Stimulated activated CD4-positive, alpha-beta T cell treated with anti-CD3 and anti-CD28 coated beads, Interleukin-4, amount 100 ng/mL, for 48 hours (primary cell): ENCODE data around the gene TKFC.

ENCODE experiments used
- DNase-seq, 2 donors: peaks; one replicate each; pipeline ENCODE4 v3.0.0-alpha.2; 2020; ENCODE audit warnings: low read depth in 2 of 2

The TKFC gene

GRCh38 chr11:61325649-61326414 is 7.2 kb upstream of the TKFC start:
- DNase-seq, result no peak

- DNase-seq, result no peak
Observed at GRCh38 chr11:61327669-61328071, 5.4 kb upstream of the TKFC start.

- DNase-seq, result no peak
Observed at GRCh38 chr11:61328351-61328750, 4.7 kb upstream of the TKFC start.

GRCh38 chr11:61329871-61330270 is 3.2 kb upstream of the TKFC start:
- no peak for DNase-seq

- no peak for DNase-seq
Observed at GRCh38 chr11:61331651-61332050, 1.4 kb upstream of the TKFC start.

GRCh38 chr11:61332281-61332796 is 689 bp upstream of the TKFC start:
- no peak for DNase-seq

GRCh38 chr11:61333550-61334433 is 764 bp downstream of the TKFC start:
- DNase-seq, result no peak

- no peak for DNase-seq
Observed at GRCh38 chr11:61334434-61335354, 1.7 kb downstream of the TKFC start.

- no peak for DNase-seq
Observed at GRCh38 chr11:61335355-61335710, 2.3 kb downstream of the TKFC start.

GRCh38 chr11:61336171-61336935 is 3.3 kb downstream of the TKFC start:
- peak; percentile 72 for DNase-seq

- DNase-seq, result no peak
Observed at GRCh38 chr11:61337706-61338470, 4.9 kb downstream of the TKFC start.

GRCh38 chr11:61338783-61339489 is 5.9 kb downstream of the TKFC start:
- DNase-seq, result no peak

GRCh38 chr11:61339490-61339878 is 6.5 kb downstream of the TKFC start:
- no peak for DNase-seq

GRCh38 chr11:61340979-61341378 is 8.0 kb downstream of the TKFC start:
- DNase-seq, result no peak

- DNase-seq, result no peak
Observed at GRCh38 chr11:61341706-61342105, 8.7 kb downstream of the TKFC start.

GRCh38 chr11:61342207-61342803 is 9.3 kb downstream of the TKFC start:
- DNase-seq, result no peak

GRCh38 chr11:61343792-61344745 is 11.0 kb downstream of the TKFC start:
- DNase-seq, result no peak

- DNase-seq, result no peak
Observed at GRCh38 chr11:61345170-61345610, 12.2 kb downstream of the TKFC start.
